Endodermal cell (in vitro differentiated cells): ENCODE measurements around the gene MCOLN1. TPM values are rescaled to one million over a fixed set of nuclear protein-coding genes. Genes with fewer than 3 reads are reported as not detected.

ENCODE experiments used
- DNase-seq: peaks from one replicate; pipeline ENCODE4 v3.0.0-alpha.2; 2017
- H3K27ac ChIP-seq: 2 replicates; pipeline ENCODE4 v1.5.1; 2013; ENCODE audit warnings: mild to moderate bottlenecking, low read depth, low read length, moderate library complexity
- H3K27me3 ChIP-seq: 2 replicates; pipeline ENCODE4 v1.6.1; 2013; ENCODE audit warnings: mild to moderate bottlenecking, low read length, moderate library complexity; ENCODE audit not compliant: insufficient read depth, control insufficient read depth, poor library complexity, severe bottlenecking
- H3K36me3 ChIP-seq: 2 replicates; pipeline ENCODE4 v1.7.0; 2013; ENCODE audit warnings: mild to moderate bottlenecking, low read length, moderate library complexity; ENCODE audit not compliant: control insufficient read depth, insufficient read depth
- H3K4me1 ChIP-seq: one replicate; pipeline ENCODE4 v1.7.0; 2013; ENCODE audit warnings: low read length; ENCODE audit not compliant: control insufficient read depth, insufficient read depth
- H3K4me3 ChIP-seq: 2 replicates; pipeline ENCODE4 v1.5.1; 2013; ENCODE audit warnings: mild to moderate bottlenecking, low read length, moderate library complexity
- H3K9ac ChIP-seq: 2 replicates; pipeline ENCODE4 v1.6.1; 2013; ENCODE audit warnings: mild to moderate bottlenecking, low read length, moderate library complexity; ENCODE audit not compliant: poor library complexity, severe bottlenecking; ENCODE audit errors: extremely low read depth
- H3K9me3 ChIP-seq: 2 replicates; pipeline ENCODE4 v1.6.1; 2013; ENCODE audit warnings: mild to moderate bottlenecking, low read length, moderate library complexity; ENCODE audit not compliant: control insufficient read depth
- H3K27ac Mint-ChIP-seq: 2 replicates; pipeline ENCODE4 v1.8.0; 2020; ENCODE audit warnings: mixed read lengths
- H3K27me3 Mint-ChIP-seq: 2 replicates; pipeline ENCODE4 v1.8.0; 2021; ENCODE audit warnings: mild to moderate bottlenecking, mixed read lengths; ENCODE audit not compliant: insufficient read depth
- H3K36me3 Mint-ChIP-seq: 2 replicates; pipeline ENCODE4 v1.8.0; 2020; ENCODE audit warnings: low read depth, mixed read lengths
- H3K4me1 Mint-ChIP-seq: 2 replicates; pipeline ENCODE4 v1.8.0; 2020; ENCODE audit warnings: mixed read lengths
- H3K4me3 Mint-ChIP-seq: 2 replicates; pipeline ENCODE4 v1.8.0; 2020; ENCODE audit warnings: mild to moderate bottlenecking, moderate library complexity, mixed read lengths
- H3K9me3 Mint-ChIP-seq: 2 replicates; pipeline ENCODE4 v1.8.0; 2020; ENCODE audit warnings: mild to moderate bottlenecking, mixed read lengths
- WGBS, 2 experiments: methylation state at CpG; one replicate each; pipeline versions ENCODE4 v1.1.5 to v1.1.7; 2013; ENCODE audit warnings: missing lambda C conversion rate in 2 of 2, mixed read lengths in 1 of 2; ENCODE audit not compliant: insufficient coverage in 1 of 2, insufficient read length in 1 of 2; 5-methylcytosine and 5-hydroxymethylcytosine counted together
- total RNA-seq, 2 donors: library from RNA; stranded (reverse); fragmentation: NEBNext Ultra II Directional in 1 of 2; extraction: Animal tissue kit (Norgen Biotek cat#: 25700) in 1 of 2; gene quantifications; 2 replicates in 1 of 2; 3 replicates in 1 of 2; pipeline ENCODE4 v1.2.1, GENCODE V29; 2021
- TF ChIP-seq, protein P1 (sequence below): fragments of 200-600 bp; sonication (generic); conservative IDR thresholded peaks from 2 replicates; pipeline ENCODE4 v1.5.0; 2021; ENCODE audit warnings: antibody characterized with exemption, mild to moderate bottlenecking

MCOLN1 gene
- total RNA-seq, 2 donors from 2014 or later, result 18.0 to 21.4 TPM

DNA sequence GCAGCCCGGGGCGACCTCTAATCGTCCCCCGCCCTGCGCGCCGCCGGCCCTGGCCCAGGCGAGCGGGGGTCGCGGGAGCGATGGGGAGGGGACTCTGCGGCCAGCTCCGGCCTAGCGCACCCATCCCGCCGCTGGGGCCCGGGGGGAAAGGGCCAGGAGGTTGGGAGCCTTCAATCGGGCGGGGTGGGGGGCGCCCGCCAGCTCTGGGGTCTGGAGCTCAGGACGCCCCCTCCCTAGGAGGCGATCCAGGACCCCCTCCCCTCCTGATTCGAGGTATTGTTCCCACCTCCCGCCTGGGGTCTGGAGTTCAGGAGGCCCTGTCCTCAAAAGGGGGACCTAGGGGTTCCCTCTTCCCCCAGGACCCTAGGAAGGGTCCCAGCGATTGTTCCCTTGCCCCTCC is 6.1 kb upstream of the MCOLN1 start:
- Histone ChIP-seq H3K9me3 (no peaks in the 10 kb centered on the region), H3K4me3 (peak overlapping the region; percentile 84), H3K27ac (peak overlapping the region; percentile 19), H3K4me1 (no peaks in the 10 kb centered on the region), H3K36me3 (no peaks in the 10 kb centered on the region), H3K27me3 (peaks cover 4% of the 10 kb centered on the region), H3K9ac (peak overlapping the region; percentile 81)
- Mint-ChIP-seq H3K9me3 (no peaks in the 10 kb centered on the region), H3K27ac (peak overlapping the region; percentile 76), H3K4me1 (peaks cover 21% of the 10 kb centered on the region), H3K4me3 (peak overlapping the region; percentile 80), H3K27me3 (peaks cover 1% of the 10 kb centered on the region), H3K36me3 (peaks cover 13% of the 10 kb centered on the region)
- DNase-seq, result no peak
- WGBS, 2 experiments, result 1 to 13% methylated on average over 1 to 28 of the region's 28 CpGs
- TF ChIP-seq, protein P1, sequence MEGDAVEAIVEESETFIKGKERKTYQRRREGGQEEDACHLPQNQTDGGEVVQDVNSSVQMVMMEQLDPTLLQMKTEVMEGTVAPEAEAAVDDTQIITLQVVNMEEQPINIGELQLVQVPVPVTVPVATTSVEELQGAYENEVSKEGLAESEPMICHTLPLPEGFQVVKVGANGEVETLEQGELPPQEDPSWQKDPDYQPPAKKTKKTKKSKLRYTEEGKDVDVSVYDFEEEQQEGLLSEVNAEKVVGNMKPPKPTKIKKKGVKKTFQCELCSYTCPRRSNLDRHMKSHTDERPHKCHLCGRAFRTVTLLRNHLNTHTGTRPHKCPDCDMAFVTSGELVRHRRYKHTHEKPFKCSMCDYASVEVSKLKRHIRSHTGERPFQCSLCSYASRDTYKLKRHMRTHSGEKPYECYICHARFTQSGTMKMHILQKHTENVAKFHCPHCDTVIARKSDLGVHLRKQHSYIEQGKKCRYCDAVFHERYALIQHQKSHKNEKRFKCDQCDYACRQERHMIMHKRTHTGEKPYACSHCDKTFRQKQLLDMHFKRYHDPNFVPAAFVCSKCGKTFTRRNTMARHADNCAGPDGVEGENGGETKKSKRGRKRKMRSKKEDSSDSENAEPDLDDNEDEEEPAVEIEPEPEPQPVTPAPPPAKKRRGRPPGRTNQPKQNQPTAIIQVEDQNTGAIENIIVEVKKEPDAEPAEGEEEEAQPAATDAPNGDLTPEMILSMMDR, result no peak

DNA sequence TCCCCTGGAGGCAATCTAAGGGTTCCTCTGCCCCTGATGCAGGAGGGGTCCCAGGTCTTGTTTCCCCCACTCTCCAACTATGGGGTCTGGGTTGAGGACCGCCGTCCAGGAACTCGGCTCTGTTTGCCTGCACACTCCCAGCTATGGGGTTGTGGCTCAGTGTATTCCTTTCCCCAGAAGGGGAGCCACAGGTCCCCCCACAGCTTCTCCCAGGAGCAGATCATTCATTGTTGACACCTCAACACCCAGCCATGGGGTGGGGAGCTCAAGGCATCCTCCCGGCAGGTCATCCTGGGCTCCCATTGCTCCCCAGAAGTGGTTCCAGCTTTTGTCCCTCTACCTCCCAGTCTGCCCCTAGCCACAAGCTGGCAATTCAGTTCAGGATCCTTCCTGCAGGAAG is 5.5 kb upstream of the MCOLN1 start:
- no peaks in the 10 kb centered on the region for H3K9me3 ChIP-seq
- H3K27ac ChIP-seq, result peak overlapping the region; percentile 19
- H3K27me3 ChIP-seq, result no peaks in the 10 kb centered on the region
- Mint-ChIP-seq H3K27me3 (no peaks in the 10 kb centered on the region), H3K9me3 (no peaks in the 10 kb centered on the region), H3K4me3 (peak overlapping the region; percentile 80), H3K27ac (peak overlapping the region; percentile 76), H3K36me3 (peaks cover 13% of the 10 kb centered on the region), H3K4me1 (peaks cover 23% of the 10 kb centered on the region)
- H3K9ac ChIP-seq, result peak overlapping the region; percentile 81
- WGBS, 2 experiments, result 85% methylated on average over 4 of the region's 4 CpGs; no CpG with 5 or more reads in 1 of the 2 experiments
- H3K4me1 ChIP-seq, result no peaks in the 10 kb centered on the region
- TF ChIP-seq, protein P1, result no peak
- no peak for DNase-seq
- peak overlapping the region; percentile 84 for H3K4me3 ChIP-seq
- H3K36me3 ChIP-seq, result no peaks in the 10 kb centered on the region

DNA sequence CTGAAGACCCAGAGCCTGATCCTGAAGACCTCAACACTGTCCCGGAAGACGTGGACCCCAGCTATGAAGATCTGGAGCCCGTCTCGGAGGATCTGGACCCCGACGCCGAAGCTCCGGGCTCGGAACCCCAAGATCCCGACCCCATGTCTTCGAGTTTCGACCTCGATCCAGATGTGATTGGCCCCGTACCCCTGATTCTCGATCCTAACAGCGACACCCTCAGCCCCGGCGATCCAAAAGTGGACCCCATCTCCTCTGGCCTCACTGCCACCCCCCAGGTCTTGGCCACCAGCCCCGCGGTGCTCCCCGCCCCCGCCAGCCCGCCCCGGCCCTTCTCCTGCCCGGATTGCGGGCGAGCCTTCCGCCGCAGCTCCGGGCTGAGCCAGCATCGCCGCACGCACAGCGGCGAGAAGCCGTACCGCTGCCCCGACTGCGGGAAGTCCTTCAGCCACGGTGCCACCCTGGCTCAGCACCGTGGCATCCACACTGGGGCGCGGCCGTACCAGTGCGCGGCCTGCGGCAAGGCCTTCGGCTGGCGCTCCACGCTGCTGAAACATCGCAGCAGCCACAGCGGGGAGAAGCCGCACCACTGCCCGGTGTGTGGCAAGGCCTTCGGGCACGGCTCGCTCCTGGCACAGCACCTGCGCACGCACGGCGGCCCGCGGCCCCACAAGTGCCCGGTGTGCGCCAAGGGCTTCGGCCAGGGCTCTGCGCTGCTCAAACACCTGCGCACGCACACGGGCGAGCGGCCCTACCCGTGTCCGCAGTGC is 2.9 kb upstream of the MCOLN1 start:
- H3K27ac ChIP-seq, result no peak overlapping the region
- WGBS, 2 experiments, result 96 to 99% methylated on average over 58 to 74 of the region's 74 CpGs
- H3K4me1 Mint-ChIP-seq, result peaks cover 22% of the 10 kb centered on the region
- peaks cover 13% of the 10 kb centered on the region for H3K36me3 Mint-ChIP-seq
- DNase-seq, result no peak
- no peaks in the 10 kb centered on the region for H3K27me3 Mint-ChIP-seq
- TF ChIP-seq, protein P1, result no peak
- H3K4me3 Mint-ChIP-seq, result no peak overlapping the region
- H3K4me1 ChIP-seq, result peaks cover 7% of the 10 kb centered on the region
- no peaks in the 10 kb centered on the region for H3K27me3 ChIP-seq
- no peak overlapping the region for H3K9ac ChIP-seq
- H3K27ac Mint-ChIP-seq, result no peak overlapping the region
- no peak overlapping the region for H3K4me3 ChIP-seq
- H3K36me3 ChIP-seq, result no peaks in the 10 kb centered on the region
- H3K9me3 ChIP-seq, result no peaks in the 10 kb centered on the region
- no peaks in the 10 kb centered on the region for H3K9me3 Mint-ChIP-seq
